K562 (cell line): ENCODE measurements around the gene SMCO1. TPM values are rescaled to one million over a fixed set of nuclear protein-coding genes. Genes with fewer than 3 reads are reported as not detected.

Source experiments
- ATAC-seq: fragments of 200-7000 bp; cut with Tn5 transposase; 3 replicates; pipeline ENCODE4 v1.9.1; 2020; ENCODE audit warnings: moderate library complexity
- BruUV-seq: library from RNA; stranded (reverse); fragments of 400-500 nt; replicated peaks from 2 replicates; lab custom pipeline; 2021; lab: Mats Ljungman, UMichigan
- CTCF ChIA-PET: fragments of 300-600 bp; formaldehyde crosslinking; extraction: SDS; loops from one replicate; lab custom pipeline; 2021; ENCODE audit warnings: low intra/inter-chr PET ratio; lab: Yijun Ruan, JAX
- POLR2A ChIA-PET: fragments of 300-600, 350-650 bp; sonication (Branson Sonifier 250); formaldehyde crosslinking; extraction: SDS; loops from one replicate; lab custom pipeline; 2021; ENCODE audit warnings: antibody characterized with exemption, inconsistent platforms; lab: Yijun Ruan, JAX
- DNase-seq, 4 experiments: peaks; one replicate each; pipeline versions ENCODE4 v3.0.0 to v3.0.0-alpha.2; 2011 to 2018; ENCODE audit warnings: low spot score in 3 of 4, mixed read lengths in 3 of 4; ENCODE audit errors: extremely low read depth in 1 of 4
- FAIRE-seq: peaks from 2 replicates; lab custom pipeline; 2011; peaks lifted over from hg19 to GRCh38; lab: Jason Lieb, UNC
- H2AFZ ChIP-seq: 2 replicates; pipeline ENCODE4 v1.6.0; 2011; ENCODE audit warnings: low read depth, low read length, control low read depth, inconsistent platforms
- H3K27ac ChIP-seq: fragments of 200-600 bp; 3 replicates; pipeline ENCODE4 v1.8.0; 2011; ENCODE audit warnings: low read depth, mild to moderate bottlenecking, control low read depth, inconsistent platforms, low read length, moderate library complexity, mixed read lengths; ENCODE audit errors: extremely low read depth
- H3K27me3 ChIP-seq, 2 experiments: fragments of 300-600 bp in 1 of 2; 2 replicates in 1 of 2; 3 replicates in 1 of 2; pipeline versions ENCODE4 v1.6.0 to v1.8.0; 2011; ENCODE audit warnings: inconsistent platforms in 2 of 2, low read length in 2 of 2, mild to moderate bottlenecking in 1 of 2, mixed read lengths in 1 of 2, moderate library complexity in 1 of 2; ENCODE audit not compliant: control insufficient read depth in 2 of 2, insufficient read depth in 2 of 2
- H3K36me3 ChIP-seq: fragments of 300-600 bp; 3 replicates; pipeline ENCODE4 v1.8.0; 2011; ENCODE audit warnings: mild to moderate bottlenecking, low read length, inconsistent platforms; ENCODE audit not compliant: control insufficient read depth, insufficient read depth
- H3K4me1 ChIP-seq, 2 experiments: fragments of 200-600 bp in 1 of 2; replicated peaks in 1 of 2; 2 replicates in 1 of 2; 3 replicates in 1 of 2; pipeline versions ENCODE4 v1.5.1 to v1.8.0; 2011; ENCODE audit warnings: inconsistent platforms in 2 of 2, low read length in 2 of 2, mild to moderate bottlenecking in 1 of 2, mixed read lengths in 1 of 2, moderate library complexity in 1 of 2; ENCODE audit not compliant: control insufficient read depth in 2 of 2, insufficient read depth in 2 of 2
- H3K4me2 ChIP-seq: 2 replicates; pipeline ENCODE4 v1.6.1; 2011; ENCODE audit warnings: low read length, control low read depth, inconsistent platforms, mixed read lengths; ENCODE audit not compliant: insufficient read depth
- H3K4me3 ChIP-seq: fragments of 200-600 bp; sonication (generic), shearing (Covaris generic); 2 replicates; pipeline ENCODE4 v1.5.1; 2016; ENCODE audit warnings: control low read depth, inconsistent platforms
- H3K79me2 ChIP-seq: fragments of 200-600 bp; 3 replicates; pipeline ENCODE4 v1.8.0; 2011; ENCODE audit warnings: low read length, inconsistent platforms; ENCODE audit not compliant: control insufficient read depth, insufficient read depth
- H3K9ac ChIP-seq, 2 experiments: 2 replicates each; pipeline versions ENCODE4 v1.6.0 to v1.6.1; 2011; ENCODE audit warnings: low read depth in 2 of 2, low read length in 2 of 2, control low read depth in 1 of 2, inconsistent platforms in 1 of 2, mild to moderate bottlenecking in 1 of 2, mixed read lengths in 1 of 2; ENCODE audit not compliant: insufficient read depth in 1 of 2
- H3K9me1 ChIP-seq: one replicate; pipeline ENCODE4 v1.6.0; 2011; ENCODE audit warnings: inconsistent platforms, mild to moderate bottlenecking, low read length, moderate library complexity; ENCODE audit not compliant: control insufficient read depth, insufficient read depth
- H3K9me3 ChIP-seq: replicated peaks from 2 replicates; pipeline ENCODE4 v1.5.1; 2011; ENCODE audit warnings: low read depth, low read length, inconsistent platforms; ENCODE audit not compliant: control insufficient read depth, insufficient read depth
- H4K20me1 ChIP-seq: replicated peaks from 2 replicates; pipeline ENCODE4 v1.6.1; 2011; ENCODE audit warnings: low read length, inconsistent platforms, mixed read lengths; ENCODE audit not compliant: control insufficient read depth, insufficient read depth
- BHLHE40 ChIP-seq: IDR thresholded peaks from 2 replicates; pipeline ENCODE4 v1.6.1; 2011; ENCODE audit warnings: low read length, improper control_type of control experiment
- CBX8 ChIP-seq: fragments of 200-600 bp; sonication (generic); IDR thresholded peaks from 2 replicates; pipeline ENCODE4 v1.6.1; 2012; ENCODE audit warnings: borderline replicate concordance, mixed run types, low read depth, mild to moderate bottlenecking, moderate library complexity, mixed read lengths, low read length, control low read depth, inconsistent platforms; ENCODE audit not compliant: poor library complexity, severe bottlenecking; ENCODE audit errors: extremely low read depth
- CREB5 ChIP-seq: fragments of 250-450 bp; sonication (Bioruptor Pico); IDR thresholded peaks from 2 replicates; pipeline ENCODE4 v1.5.0; 2020; ENCODE audit warnings: mild to moderate bottlenecking
- HNRNPL ChIP-seq: fragments of 200-400 bp; formaldehyde crosslinking; IDR thresholded peaks from 2 replicates; pipeline ENCODE4 v1.6.1; 2017; ENCODE audit warnings: low read depth, mild to moderate bottlenecking, low read length
- ILF3 ChIP-seq: fragments of 450-650 bp; IDR thresholded peaks from 2 replicates; pipeline ENCODE4 v1.6.1; 2018; ENCODE audit warnings: antibody characterized with exemption, mild to moderate bottlenecking, moderate library complexity, borderline replicate concordance
- KAT8 ChIP-seq: fragments of 450-650 bp; IDR thresholded peaks from 2 replicates; pipeline ENCODE4 v1.6.1; 2016; ENCODE audit warnings: low read depth, mild to moderate bottlenecking
- LCOR ChIP-seq: sonication (generic); formaldehyde crosslinking; IDR thresholded peaks from 2 replicates; pipeline ENCODE4 v1.8.0; 2022; ENCODE audit warnings: mild to moderate bottlenecking, missing genetic modification reagents
- NR1H2 ChIP-seq: sonication (generic); formaldehyde crosslinking; IDR thresholded peaks from 2 replicates; pipeline ENCODE4 v1.4.0; 2020; ENCODE audit warnings: mild to moderate bottlenecking, missing genetic modification reagents
- POLR3G ChIP-seq: IDR thresholded peaks from 2 replicates; pipeline ENCODE4 v1.6.1; 2011; ENCODE audit not compliant: insufficient read length, insufficient replicate concordance; ENCODE audit errors: extremely low read depth
- RCOR1 ChIP-seq, 2 experiments: IDR thresholded peaks; 2 replicates each; pipeline ENCODE4 v1.6.1; 2012; ENCODE audit warnings: low read depth in 2 of 2, low read length in 2 of 2, borderline replicate concordance in 1 of 2, improper control_type of control experiment in 1 of 2
- STAG1 ChIP-seq: sonication (generic); formaldehyde crosslinking; IDR thresholded peaks from 2 replicates; pipeline ENCODE4 v1.5.0; 2020; ENCODE audit warnings: missing genetic modification reagents, borderline replicate concordance
- TCFL5 ChIP-seq: fragments of 250-450 bp; sonication (Bioruptor Pico); conservative IDR thresholded peaks from 2 replicates; pipeline ENCODE4 v1.6.1; 2021; ENCODE audit warnings: mild to moderate bottlenecking, moderate library complexity, matching md5 sums
- ZBTB26 ChIP-seq: fragments of 450-650 bp; formaldehyde crosslinking; IDR thresholded peaks from 2 replicates; pipeline ENCODE4 v1.4.0; 2022; ENCODE audit warnings: missing genetic modification characterization
- ZNF311 ChIP-seq: fragments of 250-450 bp; sonication (Bioruptor Pico); IDR thresholded peaks from 2 replicates; pipeline ENCODE4 v1.4.0; 2020; ENCODE audit warnings: mild to moderate bottlenecking, moderate library complexity
- ZNF586 ChIP-seq: fragments of 450-650 bp; formaldehyde crosslinking; conservative IDR thresholded peaks from 2 replicates; pipeline ENCODE4 v1.4.0; 2020; ENCODE audit warnings: mild to moderate bottlenecking, moderate library complexity
- WGBS: fragments of 100-300 bp; shearing (Covaris generic); methylation state at CpG from one replicate; pipeline ENCODE4 v1.1.6; 2016; ENCODE audit warnings: low coverage, mixed read lengths; ENCODE audit not compliant: insufficient coverage; ENCODE audit errors: missing lambda C conversion rate; 5-methylcytosine and 5-hydroxymethylcytosine counted together
- in situ Hi-C: fragments of 300-500 bp; cut with MboI; formaldehyde crosslinking; loops from 4 replicates; pipeline ENCODE4 v1.15.0; 2018; ENCODE audit warnings: inconsistent platforms, mixed read lengths
- intact Hi-C: fragments of 100-400 bp; cut with micrococcal nuclease; formaldehyde crosslinking; loops from 2 replicates; pipeline ENCODE4 v1.14.2; 2022
- polyA plus RNA-seq, 8 experiments: library from polyadenylated mRNA; depleted of rRNA in 4 of 8; stranded (reverse) in 5 of 8; unstranded in 3 of 8; fragments of >200 nt; fragmentation: Nextera tagmentation in 2 of 8; fragmentation: Illumina TruSeq in 1 of 8; extraction: Ambion mirVana in 2 of 8; extraction: Trizol in 1 of 8; gene quantifications; 2 replicates each; pipeline versions ENCODE4 v1.2.1 to v1.2.3, GENCODE V29; 2011 to 2014; ENCODE audit warnings: inconsistent platforms in 1 of 8, missing spikeins in 1 of 8
- total RNA-seq, 7 experiments: library from RNA; depleted of rRNA in 6 of 7; stranded (reverse); fragments of >200 nt in 6 of 7; fragmentation: Illumina TruSeq in 2 of 7; extraction: Trizol in 2 of 7; gene quantifications; 2 replicates each; pipeline versions ENCODE4 v1.2.1 to v1.2.3, GENCODE V29; 2011 to 2021; ENCODE audit warnings: low replicate concordance in 1 of 7
- TF ChIP-seq, protein P1 (sequence below): fragments of 450-650 bp; formaldehyde crosslinking; IDR thresholded peaks from 2 replicates; pipeline ENCODE4 v1.4.0; 2020; ENCODE audit warnings: mild to moderate bottlenecking
- TF ChIP-seq, protein P2 (sequence below): fragments of 450-650 bp; formaldehyde crosslinking; IDR thresholded peaks from 2 replicates; pipeline ENCODE4 v1.4.0; 2020; ENCODE audit warnings: mild to moderate bottlenecking, moderate library complexity

The SMCO1 gene
- total and polyA plus RNA-seq, 9 of the 15 experiments (the other 6 are each of a cell fraction or from before 2014, with no cell fraction given): 0.05 to 0.35 (median 0.12) TPM; not detected in 5

GRCh38 chr3:196558476-196558875 lies 43.3 kb upstream of the SMCO1 start (continued):
- no peak for TF ChIP-seq KAT8

DNA sequence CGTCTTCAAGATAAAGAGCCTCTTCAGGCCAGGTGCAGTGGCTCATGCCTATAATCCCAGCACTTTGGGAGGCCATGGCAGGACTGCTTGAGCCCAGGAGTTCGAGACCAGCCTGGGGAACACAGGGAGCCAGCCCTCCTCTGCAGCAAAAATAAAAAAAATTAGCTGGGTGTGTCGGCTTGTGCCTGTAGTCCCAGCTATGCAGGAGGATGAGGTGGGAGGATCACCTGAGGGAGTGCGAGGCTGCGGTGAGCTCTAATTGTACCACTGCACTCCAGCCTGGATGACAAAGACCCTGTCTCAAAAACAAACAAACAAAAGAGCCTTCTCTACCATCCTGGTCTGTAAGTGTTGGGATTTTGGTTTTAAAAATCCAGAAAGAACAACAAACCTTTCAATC lies 42.1 kb upstream of the SMCO1 start:
- Histone ChIP-seq H2AFZ (no peak overlapping the region), H3K36me3 (peaks cover 22% of the 10 kb centered on the region), H3K79me2 (no peaks in the 10 kb centered on the region), H3K27me3 (no peaks in the 10 kb centered on the region), H3K4me1 (no peaks in the 10 kb centered on the region), H3K27ac (no peak overlapping the region), H3K4me2 (no peak overlapping the region), H3K9me1 (no peaks in the 10 kb centered on the region), H3K4me3 (no peak overlapping the region), H3K9me3 (no peaks in the 10 kb centered on the region), H4K20me1 (no peaks in the 10 kb centered on the region), H3K9ac (no peak overlapping the region)
- in situ Hi-C loops (no loop called here), intact Hi-C loops (no loop called here)
- CTCF ChIA-PET: no interaction called here
- FAIRE-seq (no peak), ATAC-seq (no peak), DNase-seq (no peak)
- WGBS: 79% methylated on average over 5 of the region's 5 CpGs
- no TSS peak for BruUV-seq
- POLR2A ChIA-PET: no interaction called here
- TF ChIP-seq NR1H2: no peak
- TF ChIP-seq TCFL5 (CRISPR knock-in tag): no peak
- TF ChIP-seq, protein P1, sequence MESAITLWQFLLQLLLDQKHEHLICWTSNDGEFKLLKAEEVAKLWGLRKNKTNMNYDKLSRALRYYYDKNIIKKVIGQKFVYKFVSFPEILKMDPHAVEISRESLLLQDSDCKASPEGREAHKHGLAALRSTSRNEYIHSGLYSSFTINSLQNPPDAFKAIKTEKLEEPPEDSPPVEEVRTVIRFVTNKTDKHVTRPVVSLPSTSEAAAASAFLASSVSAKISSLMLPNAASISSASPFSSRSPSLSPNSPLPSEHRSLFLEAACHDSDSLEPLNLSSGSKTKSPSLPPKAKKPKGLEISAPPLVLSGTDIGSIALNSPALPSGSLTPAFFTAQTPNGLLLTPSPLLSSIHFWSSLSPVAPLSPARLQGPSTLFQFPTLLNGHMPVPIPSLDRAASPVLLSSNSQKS: no peak
- no peak for TF ChIP-seq STAG1
- no peak for TF ChIP-seq ZNF586
- no peak for TF ChIP-seq CREB5 (CRISPR knock-in tag)
- no peak for TF ChIP-seq HNRNPL
- TF ChIP-seq LCOR (CRISPR knock-in tag): no peak
- no peak for TF ChIP-seq POLR3G
- no peak for TF ChIP-seq ZNF311 (CRISPR knock-in tag)
- TF ChIP-seq ILF3: no peak
- TF ChIP-seq RCOR1 (IDR thresholded peaks at IDR 0.05; ENCODE audit: borderline replicate concordance in 1 of 2, low read depth in 2 of 2, low read length in 2 of 2): no peak
- no peak for TF ChIP-seq ZBTB26 (CRISPR knock-in tag)
- TF ChIP-seq CBX8: no peak
- no peak for TF ChIP-seq BHLHE40
- TF ChIP-seq, protein P2, sequence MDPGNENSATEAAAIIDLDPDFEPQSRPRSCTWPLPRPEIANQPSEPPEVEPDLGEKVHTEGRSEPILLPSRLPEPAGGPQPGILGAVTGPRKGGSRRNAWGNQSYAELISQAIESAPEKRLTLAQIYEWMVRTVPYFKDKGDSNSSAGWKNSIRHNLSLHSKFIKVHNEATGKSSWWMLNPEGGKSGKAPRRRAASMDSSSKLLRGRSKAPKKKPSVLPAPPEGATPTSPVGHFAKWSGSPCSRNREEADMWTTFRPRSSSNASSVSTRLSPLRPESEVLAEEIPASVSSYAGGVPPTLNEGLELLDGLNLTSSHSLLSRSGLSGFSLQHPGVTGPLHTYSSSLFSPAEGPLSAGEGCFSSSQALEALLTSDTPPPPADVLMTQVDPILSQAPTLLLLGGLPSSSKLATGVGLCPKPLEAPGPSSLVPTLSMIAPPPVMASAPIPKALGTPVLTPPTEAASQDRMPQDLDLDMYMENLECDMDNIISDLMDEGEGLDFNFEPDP (CRISPR knock-in tag): no peak
